ENCODE data around the gene SHC2. TPM values are rescaled to one million over a fixed set of nuclear protein-coding genes. Genes with fewer than 3 reads are reported as not detected.

SHC2 gene
- polyA plus RNA-seq, 1 of the 3 experiments (the other 2 are of a cell fraction): 0.64 TPM

DNA sequence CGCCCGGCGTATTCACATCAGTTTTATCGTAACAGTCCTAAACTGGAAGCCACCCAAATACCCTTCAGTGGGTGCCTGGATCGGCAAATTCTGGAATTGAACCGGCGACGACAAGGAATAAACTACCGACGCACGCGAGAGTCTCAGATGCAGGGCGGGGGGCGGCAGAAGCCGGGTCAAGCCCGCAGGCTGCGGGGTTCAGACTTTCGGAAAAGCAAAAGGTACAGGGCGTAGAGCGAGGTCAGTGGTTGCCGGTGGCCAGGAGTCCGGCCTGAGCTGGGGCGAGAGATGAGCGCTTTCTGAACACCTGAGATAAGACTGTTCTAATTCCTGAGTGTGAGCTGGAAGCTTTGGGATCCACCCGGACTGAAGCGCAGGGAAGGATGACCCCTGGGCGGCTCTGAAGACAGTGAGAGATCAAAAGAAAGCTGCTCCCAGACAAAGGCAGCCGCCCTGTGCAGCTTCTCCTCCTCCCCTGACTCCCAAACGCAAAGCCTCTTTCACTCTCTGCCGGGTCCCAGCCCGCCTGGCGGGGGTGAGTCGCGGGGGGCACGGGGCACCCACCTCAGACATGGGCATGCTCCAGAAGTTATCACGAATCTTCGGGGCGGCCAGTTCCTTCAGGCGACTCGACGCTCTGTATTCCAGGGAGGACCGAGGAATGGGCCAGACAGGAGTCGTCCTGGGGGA lies 90.0 kb downstream of the SHC2 start:
- no peak overlapping the region for H3K4me2 ChIP-seq
- no peaks in the 10 kb centered on the region; the same call in 1 of the 2 replicates for H3K27me3 ChIP-seq (ENCODE audit: insufficient read depth)
- no peak overlapping the region for H3K27ac ChIP-seq (ENCODE audit: low read depth in 2 of 2, low read length in 1 of 2)
- TF ChIP-seq RXRA (IDR thresholded peaks at IDR 0.05; ENCODE audit: borderline replicate concordance, low read depth) (no peak), RAD21 (IDR thresholded peaks at IDR 0.05; ENCODE audit: low read length) (no peak), MXI1 (IDR thresholded peaks at IDR 0.05; ENCODE audit: low read depth, low read length) (no peak), RCOR1 (IDR thresholded peaks at IDR 0.05; ENCODE audit: low read length) (no peak), MEF2A (IDR thresholded peaks at IDR 0.05; ENCODE audit: borderline replicate concordance, low read depth) (no peak), GATA2 (CRISPR knock-in tag; IDR thresholded peaks at IDR 0.05) (no peak), EP300 (IDR thresholded peaks at IDR 0.05; ENCODE audit: borderline replicate concordance in 1 of 2, low read depth in 1 of 2, low read length in 1 of 2) (no peak), EZH2phosphoT487 (IDR thresholded peaks at IDR 0.05; ENCODE audit: borderline replicate concordance, low read depth) (no peak), POLR2AphosphoS5 (IDR thresholded peaks at IDR 0.05; ENCODE audit: low read depth, low read length) (no peak), FOSL2 (IDR thresholded peaks at IDR 0.05; ENCODE audit: borderline replicate concordance, low read depth) (no peak), FOXM1 (IDR thresholded peaks at IDR 0.05; ENCODE audit: low read depth) (no peak), FOXJ3 (CRISPR knock-in tag; IDR thresholded peaks at IDR 0.05) (no peak), TEAD4 (IDR thresholded peaks at IDR 0.05; ENCODE audit: borderline replicate concordance, insufficient read depth) (no peak), ELF1 (IDR thresholded peaks at IDR 0.05) (no peak)
- TF ChIP-seq, protein P1, sequence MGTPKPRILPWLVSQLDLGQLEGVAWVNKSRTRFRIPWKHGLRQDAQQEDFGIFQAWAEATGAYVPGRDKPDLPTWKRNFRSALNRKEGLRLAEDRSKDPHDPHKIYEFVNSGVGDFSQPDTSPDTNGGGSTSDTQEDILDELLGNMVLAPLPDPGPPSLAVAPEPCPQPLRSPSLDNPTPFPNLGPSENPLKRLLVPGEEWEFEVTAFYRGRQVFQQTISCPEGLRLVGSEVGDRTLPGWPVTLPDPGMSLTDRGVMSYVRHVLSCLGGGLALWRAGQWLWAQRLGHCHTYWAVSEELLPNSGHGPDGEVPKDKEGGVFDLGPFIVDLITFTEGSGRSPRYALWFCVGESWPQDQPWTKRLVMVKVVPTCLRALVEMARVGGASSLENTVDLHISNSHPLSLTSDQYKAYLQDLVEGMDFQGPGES (IDR thresholded peaks at IDR 0.05; ENCODE audit: low read depth, low read length): no peak
- TF ChIP-seq, protein P2, sequence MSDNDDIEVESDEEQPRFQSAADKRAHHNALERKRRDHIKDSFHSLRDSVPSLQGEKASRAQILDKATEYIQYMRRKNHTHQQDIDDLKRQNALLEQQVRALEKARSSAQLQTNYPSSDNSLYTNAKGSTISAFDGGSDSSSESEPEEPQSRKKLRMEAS (IDR thresholded peaks at IDR 0.05; ENCODE audit: low read depth): no peak
- TF ChIP-seq, protein P3, sequence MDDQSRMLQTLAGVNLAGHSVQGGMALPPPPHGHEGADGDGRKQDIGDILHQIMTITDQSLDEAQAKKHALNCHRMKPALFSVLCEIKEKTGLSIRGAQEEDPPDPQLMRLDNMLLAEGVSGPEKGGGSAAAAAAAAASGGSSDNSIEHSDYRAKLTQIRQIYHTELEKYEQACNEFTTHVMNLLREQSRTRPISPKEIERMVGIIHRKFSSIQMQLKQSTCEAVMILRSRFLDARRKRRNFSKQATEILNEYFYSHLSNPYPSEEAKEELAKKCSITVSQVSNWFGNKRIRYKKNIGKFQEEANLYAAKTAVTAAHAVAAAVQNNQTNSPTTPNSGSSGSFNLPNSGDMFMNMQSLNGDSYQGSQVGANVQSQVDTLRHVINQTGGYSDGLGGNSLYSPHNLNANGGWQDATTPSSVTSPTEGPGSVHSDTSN (IDR thresholded peaks at IDR 0.05): no peak
- TF ChIP-seq, protein P4, sequence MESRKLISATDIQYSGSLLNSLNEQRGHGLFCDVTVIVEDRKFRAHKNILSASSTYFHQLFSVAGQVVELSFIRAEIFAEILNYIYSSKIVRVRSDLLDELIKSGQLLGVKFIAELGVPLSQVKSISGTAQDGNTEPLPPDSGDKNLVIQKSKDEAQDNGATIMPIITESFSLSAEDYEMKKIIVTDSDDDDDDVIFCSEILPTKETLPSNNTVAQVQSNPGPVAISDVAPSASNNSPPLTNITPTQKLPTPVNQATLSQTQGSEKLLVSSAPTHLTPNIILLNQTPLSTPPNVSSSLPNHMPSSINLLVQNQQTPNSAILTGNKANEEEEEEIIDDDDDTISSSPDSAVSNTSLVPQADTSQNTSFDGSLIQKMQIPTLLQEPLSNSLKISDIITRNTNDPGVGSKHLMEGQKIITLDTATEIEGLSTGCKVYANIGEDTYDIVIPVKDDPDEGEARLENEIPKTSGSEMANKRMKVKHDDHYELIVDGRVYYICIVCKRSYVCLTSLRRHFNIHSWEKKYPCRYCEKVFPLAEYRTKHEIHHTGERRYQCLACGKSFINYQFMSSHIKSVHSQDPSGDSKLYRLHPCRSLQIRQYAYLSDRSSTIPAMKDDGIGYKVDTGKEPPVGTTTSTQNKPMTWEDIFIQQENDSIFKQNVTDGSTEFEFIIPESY (IDR thresholded peaks at IDR 0.05; ENCODE audit: borderline replicate concordance, low read depth): no peak
- no peak overlapping the region for H3K4me3 ChIP-seq (ENCODE audit: low read depth in 2 of 2, low read length in 1 of 2)
- no peaks in the 10 kb centered on the region for H3K9me2 ChIP-seq
- H3K9ac ChIP-seq: no peak overlapping the region
- ChIA-PET POLR2A (no interaction called here), CTCF (interaction anchor here (0.9 to 2.0 kb wide), 4 partner anchors 8 to 140 kb away, joined by 4 to 10 read pairs (median 6); no protein-coding TSS in a partner anchor)
- no peaks in the 10 kb centered on the region for H3K9me3 ChIP-seq
- H2AFZ ChIP-seq (ENCODE audit: low read depth): no peak overlapping the region
- no peaks in the 10 kb centered on the region for H4K20me1 ChIP-seq (ENCODE audit: insufficient read depth)
- H3F3A ChIP-seq (replicated peaks; ENCODE audit: insufficient read depth): no peaks in the 10 kb centered on the region
- no peaks in the 10 kb centered on the region for H3K79me2 ChIP-seq (ENCODE audit: insufficient read depth)
- DNase-seq: no peak
- peaks cover 0 to 15% of the 10 kb centered on the region in 2 experiments; a peak in 1 of 4 replicates for H3K4me1 ChIP-seq (ENCODE audit: control insufficient read depth in 1 of 2, insufficient read depth in 2 of 2, low read depth in 1 of 2, low read length in 1 of 2)
- WGBS (ENCODE audit: low lambda C conversion rate): 82% methylated on average over 34 of the region's 43 CpGs
- no peaks in the 10 kb centered on the region for H3K36me3 ChIP-seq (replicated peaks in 1 of 2; ENCODE audit: control insufficient read depth in 1 of 2, insufficient read depth in 2 of 2, low read length in 1 of 2)
